ENCODE data around the gene TBC1D17.

- TF ChIP-seq CTCF (IDR thresholded peaks at IDR 0.05) (no peak), POLR2A (IDR thresholded peaks at IDR 0.05) (no peak)
Measured at GRCh38 chr19:49844138-49845095, 33.1 kb upstream of the TBC1D17 start.

Data from breast epithelium (tissue), 3 donors.